ENCODE data around the gene CCT7.

CCT7 gene

DNA sequence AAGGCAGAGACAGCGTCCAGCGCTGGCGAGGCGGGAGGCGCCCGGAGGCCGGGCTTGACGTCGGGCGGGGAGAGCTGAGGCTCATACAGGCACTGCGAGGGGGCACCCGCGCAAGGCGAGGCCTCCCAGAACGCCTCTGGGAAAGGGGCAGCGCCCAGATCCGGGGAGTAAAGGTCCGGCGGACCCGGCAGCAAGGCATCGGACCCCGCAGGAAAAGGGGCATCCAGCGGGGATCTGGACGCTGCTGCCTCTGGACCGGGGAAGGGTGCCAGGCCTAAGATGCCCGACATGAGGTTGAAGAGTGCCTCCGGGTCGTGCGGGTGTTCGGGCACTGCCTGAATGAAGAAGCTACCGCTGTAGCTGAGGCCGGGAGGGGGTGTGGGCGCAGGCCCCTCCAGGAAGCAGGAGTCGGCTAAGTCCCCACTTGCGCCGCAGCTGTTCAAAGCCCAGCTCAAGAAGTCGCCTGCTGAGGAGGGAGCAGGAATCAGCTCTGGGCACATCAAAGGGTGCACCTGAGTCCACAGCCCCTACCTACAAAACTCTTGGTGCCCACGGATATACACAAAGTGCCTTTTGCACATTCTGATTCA is 58.3 kb downstream of the CCT7 start:
- TF ChIP-seq, protein P1, sequence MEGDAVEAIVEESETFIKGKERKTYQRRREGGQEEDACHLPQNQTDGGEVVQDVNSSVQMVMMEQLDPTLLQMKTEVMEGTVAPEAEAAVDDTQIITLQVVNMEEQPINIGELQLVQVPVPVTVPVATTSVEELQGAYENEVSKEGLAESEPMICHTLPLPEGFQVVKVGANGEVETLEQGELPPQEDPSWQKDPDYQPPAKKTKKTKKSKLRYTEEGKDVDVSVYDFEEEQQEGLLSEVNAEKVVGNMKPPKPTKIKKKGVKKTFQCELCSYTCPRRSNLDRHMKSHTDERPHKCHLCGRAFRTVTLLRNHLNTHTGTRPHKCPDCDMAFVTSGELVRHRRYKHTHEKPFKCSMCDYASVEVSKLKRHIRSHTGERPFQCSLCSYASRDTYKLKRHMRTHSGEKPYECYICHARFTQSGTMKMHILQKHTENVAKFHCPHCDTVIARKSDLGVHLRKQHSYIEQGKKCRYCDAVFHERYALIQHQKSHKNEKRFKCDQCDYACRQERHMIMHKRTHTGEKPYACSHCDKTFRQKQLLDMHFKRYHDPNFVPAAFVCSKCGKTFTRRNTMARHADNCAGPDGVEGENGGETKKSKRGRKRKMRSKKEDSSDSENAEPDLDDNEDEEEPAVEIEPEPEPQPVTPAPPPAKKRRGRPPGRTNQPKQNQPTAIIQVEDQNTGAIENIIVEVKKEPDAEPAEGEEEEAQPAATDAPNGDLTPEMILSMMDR (IDR thresholded peaks at IDR 0.05; ENCODE audit: low read depth, low read length, missing control alignments), result no peak
- H3K4me3 ChIP-seq (replicated peaks; ENCODE audit: low read depth, low read length), result no peak overlapping the region
- DNase-seq (ENCODE audit: extremely low read depth, low read depth), result no peak

DNA sequence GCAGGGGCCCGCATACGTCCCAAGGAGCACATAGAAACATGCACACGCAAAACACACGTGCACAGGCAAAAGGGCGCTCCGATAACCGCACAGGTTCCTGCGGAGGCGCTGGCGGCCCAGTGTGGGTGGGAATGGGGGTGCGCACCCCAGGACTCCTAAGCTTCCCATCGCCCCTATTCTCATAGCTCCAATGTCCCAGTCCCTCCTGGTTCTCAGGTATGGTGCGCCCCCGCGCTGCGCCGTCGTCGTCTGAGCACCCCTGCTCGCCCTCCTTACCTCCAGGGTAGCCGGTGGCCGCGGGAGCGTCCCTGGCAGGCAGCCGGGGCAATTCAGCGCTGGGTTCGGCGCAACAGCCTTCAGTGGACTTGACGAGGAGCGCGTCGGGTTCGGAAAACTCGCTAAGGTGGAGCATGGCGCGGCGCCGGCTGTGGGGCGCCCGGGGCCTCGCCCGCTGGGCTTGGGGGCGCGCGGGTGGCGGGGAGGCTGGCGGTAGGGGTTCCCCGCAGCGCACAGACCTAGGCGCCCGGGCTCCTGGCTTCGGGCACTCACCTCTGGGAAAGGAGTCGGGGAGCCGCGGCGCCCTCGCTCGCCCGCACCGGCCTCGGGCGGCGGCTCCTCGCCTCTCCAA is 58.9 kb downstream of the CCT7 start:
- peak overlapping the region; percentile 31 for H3K4me3 ChIP-seq (replicated peaks; ENCODE audit: low read depth, low read length)
- DNase-seq (ENCODE audit: extremely low read depth, low read depth), result no peak
- TF ChIP-seq, protein P1 (IDR thresholded peaks at IDR 0.05; ENCODE audit: low read depth, low read length, missing control alignments), result no peak

DNA sequence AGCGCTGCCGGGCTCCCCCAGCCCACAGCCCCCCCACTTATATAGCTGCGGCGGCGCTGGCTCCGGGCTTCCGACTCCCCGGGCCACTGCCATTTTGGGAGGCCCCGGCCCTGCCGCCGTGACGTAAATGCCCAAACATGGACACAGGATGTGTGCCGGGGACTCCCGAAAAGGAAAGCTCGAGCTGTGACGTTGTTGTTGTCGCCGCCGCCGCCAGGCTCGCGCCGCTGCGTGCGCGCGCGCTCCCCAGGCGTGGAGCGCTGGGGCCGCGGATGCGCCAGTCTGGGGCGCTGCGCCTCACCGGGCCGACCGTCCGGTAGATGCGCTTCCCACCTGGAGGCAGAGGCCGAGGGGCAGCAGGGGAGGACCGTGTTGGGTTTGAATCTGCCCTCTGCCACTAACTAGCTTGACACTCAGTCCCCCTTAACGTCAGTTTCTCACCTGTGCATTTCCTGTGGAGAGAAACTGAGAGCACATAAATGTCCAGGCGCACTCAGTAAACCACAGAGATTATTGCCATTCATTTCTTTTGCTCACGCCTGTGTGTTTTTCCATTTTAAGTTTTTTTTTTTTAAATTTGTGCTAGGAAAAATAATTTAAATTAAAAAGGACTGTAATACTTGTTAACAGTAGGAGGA is 59.5 kb downstream of the CCT7 start, which contains the start of gene EGR4:
Gene EGR4 (minus strand): TSS at position 15 of the 638 bp plus-strand sequence. CDS start 231 bp downstream, outside the sequence.
- H3K4me3 ChIP-seq (replicated peaks; ENCODE audit: low read depth, low read length), result peak within 1 kb of the TSS; percentile 31
- TF ChIP-seq, protein P1 (IDR thresholded peaks at IDR 0.05; ENCODE audit: low read depth, low read length, missing control alignments), result no peak
- DNase-seq (ENCODE audit: extremely low read depth, low read depth), result no peak

DNA sequence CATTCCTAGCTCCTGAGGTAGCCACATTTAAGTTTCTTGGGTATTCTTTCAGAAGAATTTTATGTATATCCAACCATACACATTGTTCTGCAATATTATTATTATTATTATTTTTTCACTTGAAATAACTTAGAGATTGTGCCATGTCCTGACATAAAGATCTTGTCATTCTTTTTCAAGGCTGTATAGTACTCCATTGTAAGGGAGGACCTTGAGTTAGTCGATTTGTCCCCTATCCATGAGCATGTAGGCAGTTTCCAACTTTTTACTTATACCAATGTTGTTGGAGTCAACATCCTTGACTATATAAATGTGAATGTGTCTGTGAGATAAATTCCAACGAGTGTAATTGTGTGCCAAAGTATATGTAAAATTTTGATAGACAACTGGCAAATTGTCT is 60.1 kb downstream of the CCT7 start:
- TF ChIP-seq, protein P1 (IDR thresholded peaks at IDR 0.05; ENCODE audit: low read depth, low read length, missing control alignments), result no peak
- no peak overlapping the region for H3K4me3 ChIP-seq (replicated peaks; ENCODE audit: low read depth, low read length)

DNA sequence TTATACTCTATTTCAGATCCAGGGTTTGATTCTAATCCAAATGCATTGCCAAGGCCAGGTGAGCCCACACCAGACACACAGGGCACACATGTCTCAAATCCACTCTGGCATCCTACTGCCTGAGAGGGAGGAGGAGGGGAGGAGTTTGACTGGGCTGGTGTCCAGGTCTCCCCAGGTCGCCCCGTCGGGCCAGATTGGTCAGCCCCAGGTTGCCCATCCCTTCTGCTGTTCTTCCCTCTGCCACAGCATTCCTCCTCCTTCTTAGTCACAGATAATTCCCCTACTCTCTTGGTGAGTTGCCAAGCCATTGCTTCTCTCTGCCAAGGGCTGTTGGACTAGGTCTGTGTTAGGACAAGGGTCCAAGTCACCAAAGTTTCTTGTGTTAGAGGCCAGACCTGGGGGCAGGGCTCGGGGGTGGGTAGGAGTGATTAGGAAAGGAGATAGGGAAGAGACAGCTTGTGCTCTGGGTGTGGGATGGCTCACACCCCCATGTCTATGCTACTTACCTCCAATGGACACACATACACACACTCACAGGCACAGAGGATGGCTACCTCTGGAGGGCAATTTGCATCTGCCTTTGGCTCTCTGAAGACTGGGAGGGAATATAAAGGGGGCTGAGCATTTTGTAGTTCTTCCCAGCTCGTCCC is 61.8 kb downstream of the CCT7 start:
- DNase-seq (ENCODE audit: extremely low read depth, low read depth), result no peak
- no peak overlapping the region for H3K4me3 ChIP-seq (replicated peaks; ENCODE audit: low read depth, low read length)
- TF ChIP-seq, protein P1 (IDR thresholded peaks at IDR 0.05; ENCODE audit: low read depth, low read length, missing control alignments), result no peak

More for the DNA sequence above, 60.1 kb downstream of the CCT7 start:
- no peak for DNase-seq (ENCODE audit: extremely low read depth, low read depth)

DNA sequence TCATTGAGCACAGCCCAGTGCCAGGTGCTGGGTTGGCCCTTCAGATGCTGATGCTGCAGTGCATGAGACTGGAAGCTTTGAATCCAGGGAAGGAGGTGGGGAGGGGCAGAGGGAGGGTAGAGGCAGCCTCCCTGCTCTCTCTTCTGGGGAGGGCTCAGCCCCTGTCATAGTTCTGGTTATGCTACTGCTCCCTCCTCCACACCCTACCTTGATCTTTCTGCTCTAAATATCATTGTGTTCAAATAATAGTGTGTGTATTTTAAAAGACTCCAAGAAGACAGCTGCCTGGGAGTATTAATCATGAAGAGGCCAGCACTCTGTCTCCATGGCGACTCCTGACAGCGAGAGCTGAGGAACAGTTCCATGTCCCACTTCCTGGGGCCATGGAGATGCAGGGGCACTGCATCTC is 63.0 kb downstream of the CCT7 start:
- TF ChIP-seq, protein P1 (IDR thresholded peaks at IDR 0.05; ENCODE audit: low read depth, low read length, missing control alignments), result no peak
- no peak overlapping the region for H3K4me3 ChIP-seq (replicated peaks; ENCODE audit: low read depth, low read length)
- DNase-seq (ENCODE audit: extremely low read depth, low read depth), result no peak

Measured in HFF-Myc (cell line).